NCI-H82 treated with DMSO at 0.1 percent for 48 hours (cell line): ENCODE measurements around the gene SRP9.

Source experiments
- DNase-seq: peaks from one replicate; lab custom pipeline; 2025; ENCODE audit not compliant: unreplicated experiment; lab: John Stamatoyannopoulos, UW

SRP9 gene, protein sequence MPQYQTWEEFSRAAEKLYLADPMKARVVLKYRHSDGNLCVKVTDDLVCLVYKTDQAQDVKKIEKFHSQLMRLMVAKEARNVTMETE

DNA sequence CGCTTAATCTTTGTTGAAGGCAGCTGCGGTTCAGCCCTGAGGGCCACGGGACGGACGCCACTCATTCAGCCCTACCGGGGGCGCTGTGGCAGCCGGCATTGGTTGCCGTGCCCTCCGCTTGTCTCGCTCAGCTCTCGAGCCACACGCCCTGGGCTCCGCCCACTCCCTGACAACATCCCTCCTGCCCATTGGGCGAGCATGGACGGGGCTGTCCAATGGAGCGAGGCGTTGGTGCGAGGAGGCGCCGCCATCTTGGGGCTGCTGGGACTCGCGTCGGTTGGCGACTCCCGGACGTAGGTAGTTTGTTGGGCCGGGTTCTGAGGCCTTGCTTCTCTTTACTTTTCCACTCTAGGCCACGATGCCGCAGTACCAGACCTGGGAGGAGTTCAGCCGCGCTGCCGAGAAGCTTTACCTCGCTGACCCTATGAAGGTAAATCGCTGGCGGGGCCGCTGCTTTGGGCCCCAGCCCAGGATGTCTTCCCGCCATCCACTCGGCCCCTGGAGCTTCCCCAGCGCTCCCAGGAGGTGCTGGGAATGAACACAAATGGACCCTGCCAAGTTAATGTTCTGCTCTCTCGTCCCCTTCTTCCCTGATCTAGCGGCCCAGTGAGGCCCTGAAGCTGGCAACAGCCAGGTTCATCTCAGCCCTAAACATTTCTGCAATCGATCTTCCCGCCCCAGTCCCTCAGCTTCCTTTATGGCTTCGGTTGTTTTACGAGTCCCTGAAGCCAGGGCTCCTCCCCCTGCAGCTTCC, at the start of gene SRP9:
Gene SRP9 (plus strand): TSS at position 244 of the 754 bp plus-strand sequence. CDS start 115 bp downstream, at position 359.
- DNase-seq, result peak; percentile 98

DNA sequence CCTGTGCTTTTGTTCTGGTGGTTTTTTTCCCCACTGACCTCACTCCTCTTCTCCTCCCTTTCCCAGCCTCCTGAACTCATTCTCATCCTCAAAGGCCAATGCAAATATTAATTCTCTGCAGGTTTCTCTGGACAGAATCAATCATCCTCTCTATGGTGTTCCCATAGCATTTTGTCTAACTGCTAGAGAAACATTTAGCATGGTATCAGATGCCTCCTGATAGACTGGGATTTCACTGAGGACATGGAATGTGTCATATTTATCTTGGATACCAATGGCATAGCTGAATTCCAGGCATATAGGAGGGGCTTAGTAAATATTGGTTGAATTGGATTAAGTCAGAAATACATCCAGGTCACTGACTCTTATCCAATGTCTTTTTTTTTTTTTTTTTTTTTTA, 46.1 kb upstream of the SRP9 start:
- no peak for DNase-seq

DNA sequence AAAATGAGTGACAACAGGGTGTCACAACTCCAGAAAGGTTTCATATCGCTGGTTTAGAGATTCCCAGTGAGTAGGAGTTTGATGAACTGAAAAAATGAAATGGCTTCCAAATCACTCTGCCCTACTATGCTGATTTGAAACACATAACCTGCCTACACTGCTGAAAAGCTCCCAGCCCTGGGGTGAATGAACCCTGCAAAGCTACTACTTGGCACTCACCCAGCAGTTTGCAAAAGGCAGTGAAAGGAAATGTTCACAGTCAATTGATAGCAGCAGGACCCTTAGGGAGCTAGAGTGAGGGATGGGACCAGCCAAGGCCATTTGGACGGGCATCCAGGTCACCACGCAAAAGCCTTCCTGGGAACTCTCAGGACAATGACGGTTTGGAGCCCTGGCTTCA, 44.4 kb upstream of the SRP9 start:
- peak; percentile 36 for DNase-seq

DNA sequence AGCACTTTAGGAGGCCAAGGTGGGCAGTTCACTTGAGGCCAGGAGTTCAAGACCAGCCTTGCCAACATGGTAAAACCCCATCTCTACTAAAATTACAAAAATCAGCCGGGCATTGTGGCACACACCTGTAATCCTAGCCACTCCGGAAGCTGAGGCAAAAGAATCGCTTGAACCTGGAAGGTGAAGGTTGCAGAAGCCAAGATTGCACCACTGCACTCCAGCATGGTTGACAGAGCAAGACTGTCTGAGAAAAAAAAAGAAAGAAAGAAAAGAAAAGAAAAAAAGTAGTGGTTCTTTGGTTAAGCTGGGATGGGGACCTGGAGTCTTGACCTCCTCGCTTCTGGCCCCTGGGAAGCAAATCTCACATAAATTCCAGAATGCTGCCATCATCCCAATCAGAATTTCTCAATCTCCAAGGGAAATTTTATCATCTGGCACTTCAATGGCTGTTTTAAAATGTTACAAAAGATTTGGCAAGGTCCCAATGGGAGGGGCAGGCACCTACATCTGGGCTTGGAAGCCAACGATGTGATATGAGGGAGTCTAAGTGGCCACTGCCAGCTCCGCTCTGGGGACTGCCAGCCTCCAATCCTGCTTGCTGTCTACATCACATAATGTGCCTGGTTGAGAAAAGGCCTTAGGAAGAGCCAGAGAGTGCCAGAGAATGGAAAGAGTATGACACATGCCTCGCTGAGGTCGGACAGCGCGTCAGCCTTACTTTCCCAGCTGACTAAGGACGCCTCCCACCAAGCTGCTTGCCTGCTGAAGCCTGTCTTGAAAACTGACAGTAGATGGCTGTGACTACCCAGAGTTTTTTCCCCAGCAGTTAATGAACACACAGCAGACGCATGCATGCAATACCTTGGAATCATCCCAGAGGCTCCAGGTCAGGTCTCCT, 42.1 kb upstream of the SRP9 start:
- no peak for DNase-seq

GRCh38 chr1:225736437-225737098, 41.1 kb upstream of the SRP9 start:
- DNase-seq, result no peak

DNA sequence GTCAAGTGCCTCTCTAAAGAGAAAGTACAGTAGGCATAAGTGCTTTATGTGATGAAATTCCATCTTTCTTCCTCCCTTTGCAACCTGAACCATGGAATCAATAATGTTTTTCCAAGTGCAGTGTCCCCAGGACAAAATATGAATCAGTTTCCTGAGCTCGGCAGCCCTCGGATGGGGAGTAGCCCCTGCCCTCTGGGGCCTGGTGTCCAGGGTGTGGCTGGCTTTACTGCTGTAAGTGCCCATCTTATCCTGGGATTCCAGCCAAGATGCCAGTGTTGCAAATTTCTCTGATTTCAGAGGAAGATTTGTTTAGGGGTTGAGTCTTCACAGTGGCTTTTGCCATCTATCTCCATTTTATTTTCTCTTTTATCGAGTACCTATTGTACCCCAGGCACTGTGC, 40.5 kb upstream of the SRP9 start:
- DNase-seq, result no peak

DNA sequence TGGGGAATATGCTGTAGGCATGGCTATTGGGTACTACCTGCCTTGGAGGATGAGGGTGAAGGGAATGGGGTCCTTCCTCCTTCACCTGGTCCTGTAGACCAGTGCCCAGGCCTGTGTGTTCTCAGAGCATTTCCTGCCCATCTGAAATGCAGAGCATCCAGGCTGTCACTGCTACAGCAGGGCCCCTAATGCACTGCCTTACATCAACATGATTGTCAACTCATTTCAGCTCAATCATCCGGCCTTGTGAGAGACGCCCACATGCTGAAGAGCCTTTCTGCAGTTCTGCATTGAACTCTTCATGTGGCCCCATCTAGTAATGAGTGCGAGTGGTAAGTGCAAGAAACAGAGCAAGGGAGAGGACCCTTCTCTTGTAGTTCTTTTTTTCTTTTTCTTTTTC, 39.8 kb upstream of the SRP9 start:
- DNase-seq, result no peak

DNA sequence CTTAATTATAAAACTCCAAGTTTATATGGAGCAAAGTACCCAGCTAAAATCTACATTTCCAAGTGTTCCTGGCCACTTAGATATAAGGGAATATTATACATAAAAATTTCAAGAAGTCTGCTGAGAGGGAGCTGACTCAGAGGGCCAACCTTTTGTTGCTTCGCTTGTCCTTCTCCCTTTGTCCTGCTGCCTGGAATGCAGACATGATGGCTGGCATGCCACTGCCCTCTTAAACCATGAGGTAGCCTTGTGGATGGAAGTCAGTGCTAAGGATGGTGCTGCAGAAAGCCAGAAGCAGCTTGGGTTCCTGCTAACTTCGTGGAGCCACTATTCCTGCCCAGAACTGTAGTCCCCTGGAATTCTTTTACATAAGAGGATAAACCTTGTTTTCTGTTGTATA, 38.9 kb upstream of the SRP9 start:
- DNase-seq, result no peak

DNA sequence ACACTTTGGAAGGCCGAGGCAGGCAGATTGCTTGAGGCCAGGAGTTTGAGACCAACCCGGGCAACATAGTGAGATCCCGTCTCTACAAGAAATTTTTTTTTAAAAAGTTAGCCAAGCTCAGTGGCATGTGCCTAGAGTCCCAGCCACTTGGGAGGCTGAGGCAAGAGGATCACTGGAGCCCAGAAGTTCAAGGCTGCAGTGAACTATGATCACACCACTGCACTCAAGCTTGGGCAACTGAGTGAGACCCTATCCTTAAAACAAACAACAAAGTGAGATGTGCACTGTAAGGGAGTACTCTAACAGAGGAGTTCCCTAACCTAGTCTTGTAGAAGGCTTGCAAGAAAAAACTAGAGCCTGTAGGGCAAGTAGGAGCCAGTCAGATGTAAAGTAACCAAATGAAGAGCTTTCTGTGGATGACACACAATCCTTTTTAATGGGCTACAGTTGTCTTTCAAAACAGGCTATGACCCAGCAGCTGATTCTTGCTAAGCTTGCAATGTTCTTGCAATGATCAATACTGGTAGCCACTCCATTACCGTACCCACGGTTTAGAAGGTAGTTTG, 38.0 kb upstream of the SRP9 start:
- DNase-seq, result no peak

- DNase-seq, result no peak
Measured at GRCh38 chr1:225744745-225745144, 32.9 kb upstream of the SRP9 start.

DNA sequence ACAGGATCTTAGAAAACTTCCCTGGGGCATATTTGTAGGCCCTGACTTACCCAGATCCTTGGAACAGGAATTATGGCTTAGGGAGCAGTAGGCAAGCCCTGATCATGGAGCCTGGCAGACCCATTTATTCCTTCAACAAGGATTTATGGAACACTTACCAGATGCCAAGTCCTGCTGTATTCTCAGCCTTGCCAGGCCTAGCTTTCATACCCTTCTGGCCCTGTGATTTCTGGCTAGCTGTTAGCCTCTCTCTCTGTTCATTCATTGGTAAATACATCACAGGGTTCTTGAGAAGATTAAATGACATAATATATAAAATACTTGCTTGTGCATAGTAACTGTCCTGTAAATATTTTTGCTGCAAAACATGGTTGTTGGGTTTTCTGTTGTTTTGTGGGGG, 32.4 kb upstream of the SRP9 start:
- no peak for DNase-seq

DNA sequence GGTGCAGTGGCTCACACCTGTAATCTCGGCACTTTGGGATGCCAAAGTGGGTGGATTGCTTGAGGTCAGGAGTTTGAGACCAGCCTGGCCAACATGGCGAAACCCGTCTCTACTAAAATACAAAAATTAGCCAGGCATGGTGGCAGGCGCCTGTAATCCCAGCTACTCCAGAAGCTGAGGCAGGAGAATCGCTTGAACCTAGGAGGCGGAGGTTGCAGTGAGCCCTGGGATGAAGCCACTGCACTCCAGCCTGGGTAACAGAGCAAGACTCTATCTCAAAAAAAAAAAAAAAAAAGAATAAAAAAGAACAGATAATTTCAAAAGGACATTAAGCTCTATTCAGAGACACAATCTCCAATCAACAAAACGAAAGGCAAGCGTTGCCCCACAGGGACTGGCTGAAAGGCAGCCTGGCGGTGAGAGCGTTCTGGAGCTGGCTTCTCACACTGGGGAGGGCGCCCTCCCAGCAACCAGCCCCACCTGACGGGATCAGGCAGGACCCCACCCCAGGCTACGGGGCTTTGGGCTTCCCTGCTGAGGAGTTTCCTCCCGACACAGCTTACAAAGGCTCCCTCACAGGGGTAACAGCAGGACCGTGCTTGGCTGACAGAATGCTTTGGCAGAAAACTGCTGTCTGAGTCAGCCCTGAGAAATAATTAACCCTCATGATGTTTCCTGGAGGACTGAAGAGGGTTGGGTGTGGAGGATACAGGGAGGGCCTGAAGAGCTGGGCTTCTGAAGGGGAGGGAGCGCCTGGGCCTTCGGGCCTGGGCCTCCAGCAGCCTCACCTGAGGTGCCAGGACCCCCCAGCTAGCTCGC, 31.1 kb upstream of the SRP9 start:
- DNase-seq, result no peak

GRCh38 chr1:225747566-225747965, 30.1 kb upstream of the SRP9 start:
- DNase-seq, result no peak

- no peak for DNase-seq
Measured at GRCh38 chr1:225748529-225748928, 29.1 kb upstream of the SRP9 start.

GRCh38 chr1:225749706-225750105, 27.9 kb upstream of the SRP9 start:
- DNase-seq, result no peak

- no peak for DNase-seq
Measured at GRCh38 chr1:225750420-225750819, 27.2 kb upstream of the SRP9 start.

DNA sequence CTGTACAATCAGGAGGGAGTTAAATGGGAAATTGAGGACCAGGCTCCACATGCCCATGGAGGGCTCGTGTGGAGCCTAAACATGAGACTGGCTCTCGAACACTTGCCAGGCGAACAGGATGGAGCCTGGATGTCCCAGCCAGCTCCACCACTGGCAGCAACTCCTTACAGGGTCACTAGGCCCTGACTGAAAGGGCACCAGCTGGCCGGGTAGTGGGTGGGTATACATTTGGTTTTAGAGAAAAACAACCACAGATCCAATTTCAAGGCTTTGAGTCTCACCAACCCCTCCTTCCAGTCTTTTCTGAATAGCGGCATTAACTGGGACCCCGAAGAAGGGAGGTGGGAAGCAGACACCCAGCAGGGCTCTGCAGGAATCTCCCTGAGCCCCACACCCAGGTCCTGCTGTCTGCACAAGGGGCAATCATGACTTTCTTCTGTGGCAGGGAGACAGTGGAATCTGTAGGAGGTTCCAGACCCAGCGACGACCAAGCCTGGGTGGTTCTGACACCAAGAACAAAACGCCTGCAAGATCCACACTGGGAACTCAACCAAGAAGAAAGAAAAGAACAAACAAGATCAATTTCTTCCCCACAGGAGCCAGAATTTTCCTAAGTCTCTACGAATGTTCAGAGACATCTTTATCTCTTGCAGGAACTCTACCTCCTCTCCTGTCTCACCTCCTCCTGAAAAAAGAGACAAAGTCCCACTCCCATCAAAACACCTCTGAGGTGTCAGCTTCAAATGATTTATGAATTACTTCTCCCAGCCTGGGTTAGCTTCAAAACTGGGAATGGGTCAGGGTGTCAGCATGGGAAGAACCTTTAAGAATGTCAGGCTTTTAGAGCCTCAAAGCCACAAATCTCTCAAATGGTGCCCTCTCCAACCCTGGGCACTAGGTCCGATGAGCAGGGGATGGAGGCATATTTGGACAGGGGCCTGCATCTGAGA, 26.5 kb upstream of the SRP9 start:
- DNase-seq, result no peak

DNA sequence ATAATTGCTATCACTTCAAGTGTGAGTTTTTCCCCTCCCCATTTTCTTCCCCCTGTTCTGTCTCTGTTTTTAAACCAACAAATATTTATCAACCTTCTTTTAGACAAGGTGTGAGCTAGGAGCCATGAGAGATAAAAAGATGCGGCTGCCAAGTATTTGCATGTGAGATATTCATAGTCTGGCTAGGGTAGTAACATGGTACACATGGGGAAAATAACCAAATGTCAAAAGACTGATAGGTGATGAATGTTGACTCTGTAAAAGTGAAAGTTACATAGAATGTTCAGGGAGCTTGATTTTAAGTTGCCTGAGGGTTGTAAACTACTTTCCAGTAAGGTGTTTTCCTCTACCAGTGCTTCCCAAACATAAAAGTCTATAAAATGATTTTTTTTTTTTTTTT, 25.4 kb upstream of the SRP9 start:
- no peak for DNase-seq

DNA sequence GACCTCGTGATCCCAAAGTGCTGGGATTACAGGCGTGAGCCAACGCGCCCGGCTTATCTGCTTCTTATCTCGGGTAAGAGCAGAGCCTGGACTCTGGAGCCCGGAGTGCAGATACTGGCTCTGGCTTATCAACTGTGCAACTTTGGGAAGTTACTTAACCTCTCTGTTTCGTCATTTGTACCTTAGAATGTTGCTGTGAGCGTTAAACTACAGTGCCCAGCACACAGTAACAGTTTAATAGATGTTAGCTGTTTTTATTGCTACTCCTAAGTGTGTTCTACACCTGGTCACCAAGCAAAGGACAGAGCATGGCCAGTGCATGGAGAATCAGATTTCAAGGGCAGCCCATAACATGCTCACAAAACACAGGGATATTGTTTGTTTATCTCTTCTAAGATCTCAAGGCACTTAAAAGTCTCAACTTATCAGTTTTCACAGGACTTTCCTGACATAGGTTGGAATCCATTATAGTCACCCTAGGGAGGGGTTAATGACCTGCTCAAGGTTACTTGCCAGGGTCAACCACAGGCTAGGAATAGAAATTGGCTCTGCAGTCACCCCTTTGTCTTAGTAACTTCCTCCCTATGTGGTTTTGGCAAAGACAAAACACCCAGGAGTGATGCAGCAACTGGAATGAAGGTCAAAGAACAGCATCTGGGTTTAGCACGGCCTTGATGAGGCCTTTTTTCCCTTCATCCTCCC, 22.5 kb upstream of the SRP9 start:
- DNase-seq, result no peak
